ENCODE results near the gene DNPEP.

The DNPEP gene

DNA sequence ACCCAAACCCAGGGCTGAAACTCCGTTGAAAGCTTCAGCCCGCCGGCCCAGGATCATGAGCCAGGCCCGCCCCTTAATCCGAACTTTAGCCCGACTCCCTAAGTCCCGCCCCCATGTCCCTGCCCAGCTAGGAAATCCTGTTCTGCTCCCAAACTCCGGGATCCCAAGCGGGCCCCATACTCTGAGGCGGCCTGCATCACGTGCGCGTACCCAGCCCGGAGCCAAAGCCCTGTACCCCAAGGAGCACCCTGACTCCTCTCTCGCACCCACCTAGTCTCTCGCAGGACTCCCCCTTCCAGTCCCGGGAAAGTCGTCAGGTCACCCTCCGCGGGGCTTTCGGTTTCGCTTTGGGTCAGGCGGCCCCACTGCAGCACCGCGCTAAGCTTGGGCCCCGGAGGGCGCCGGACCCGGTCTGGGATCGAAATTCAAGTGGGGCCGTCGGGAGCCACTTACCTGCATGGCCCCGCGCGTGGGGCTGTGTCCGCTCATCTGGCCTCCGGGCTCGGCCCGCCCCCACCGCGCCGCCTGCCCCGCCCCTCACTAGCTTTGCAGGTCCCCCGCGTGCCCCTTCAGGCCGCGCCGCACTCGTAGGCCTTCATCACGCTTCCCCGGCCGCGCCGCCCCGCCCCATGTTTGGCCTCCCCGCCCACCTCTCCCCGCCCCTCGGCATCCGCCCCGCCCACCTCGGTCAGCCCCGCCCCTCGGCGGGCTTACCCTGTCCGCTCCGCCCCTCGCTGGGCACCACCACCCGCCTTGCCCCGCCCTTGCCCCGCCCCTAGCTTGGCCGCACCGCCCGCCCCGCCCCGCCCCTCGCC is at the start of gene DNPEP:
Gene DNPEP (minus strand): TSS at position 607 of the 815 bp plus-strand sequence. CDS start 118 bp downstream, at position 489.
- peak; percentile 95 for DNase-seq

DNA sequence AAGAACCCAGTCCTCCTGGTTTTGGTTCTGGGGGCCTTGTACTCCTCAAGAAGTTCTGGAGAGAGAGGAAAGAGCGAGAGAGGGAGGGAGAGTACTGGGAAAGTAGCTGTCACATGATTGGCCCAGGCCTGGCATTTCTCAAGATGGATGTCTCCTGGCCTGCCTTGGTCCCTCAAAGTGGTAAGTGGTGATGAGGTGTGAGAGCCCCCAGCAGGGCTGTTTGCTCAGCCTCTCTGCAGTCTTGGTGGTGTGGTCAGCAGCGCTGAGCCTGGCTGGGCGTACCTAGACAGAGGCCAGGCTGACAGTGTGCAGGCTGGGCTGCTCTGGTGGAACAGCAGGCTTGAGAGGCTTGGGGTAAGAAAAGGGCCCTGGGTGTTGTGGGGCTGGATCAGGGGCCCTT is 49.4 kb upstream of the DNPEP start:
- no peak for DNase-seq

DNA sequence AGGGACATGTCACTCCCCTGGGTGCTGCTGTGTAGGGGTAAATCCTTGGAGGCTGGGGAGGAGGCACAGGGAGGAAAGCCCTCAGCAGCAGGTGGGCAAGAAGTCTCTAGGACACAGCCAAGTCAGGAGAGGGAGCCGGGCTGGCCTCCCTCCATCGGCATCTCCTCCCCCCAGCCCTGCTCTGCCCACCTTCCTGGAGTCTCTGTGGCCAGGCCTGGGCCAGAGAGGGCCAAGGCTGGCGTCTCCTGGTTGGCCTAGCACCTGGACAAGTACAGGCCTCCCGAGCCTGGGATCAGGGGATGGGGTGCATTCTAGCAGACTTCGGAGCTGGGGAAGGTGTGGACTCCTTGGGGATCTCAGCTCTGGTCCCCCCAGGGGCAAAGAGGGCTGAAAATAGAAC is 48.8 kb upstream of the DNPEP start:
- no peak for DNase-seq

DNA sequence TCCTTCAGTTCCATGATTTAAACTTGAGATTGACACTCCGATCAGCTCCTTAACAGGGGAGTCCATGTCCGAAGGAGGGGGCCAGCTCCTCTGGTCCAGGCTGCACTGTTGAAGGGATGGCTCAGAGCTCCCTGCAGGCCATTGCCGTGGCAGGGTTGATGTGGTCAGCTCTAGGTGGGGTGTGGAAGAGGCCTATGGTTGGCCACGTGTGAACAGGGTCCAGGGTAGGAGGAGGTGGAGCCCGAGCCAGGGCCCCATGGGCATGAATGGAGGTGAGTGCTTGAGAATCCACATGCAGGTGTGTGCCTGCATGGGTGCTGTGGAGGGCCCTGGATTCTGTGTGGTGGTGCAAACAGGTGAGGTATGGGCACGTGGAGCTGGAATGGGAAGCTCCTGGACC is 48.0 kb upstream of the DNPEP start:
- no peak for DNase-seq

DNA sequence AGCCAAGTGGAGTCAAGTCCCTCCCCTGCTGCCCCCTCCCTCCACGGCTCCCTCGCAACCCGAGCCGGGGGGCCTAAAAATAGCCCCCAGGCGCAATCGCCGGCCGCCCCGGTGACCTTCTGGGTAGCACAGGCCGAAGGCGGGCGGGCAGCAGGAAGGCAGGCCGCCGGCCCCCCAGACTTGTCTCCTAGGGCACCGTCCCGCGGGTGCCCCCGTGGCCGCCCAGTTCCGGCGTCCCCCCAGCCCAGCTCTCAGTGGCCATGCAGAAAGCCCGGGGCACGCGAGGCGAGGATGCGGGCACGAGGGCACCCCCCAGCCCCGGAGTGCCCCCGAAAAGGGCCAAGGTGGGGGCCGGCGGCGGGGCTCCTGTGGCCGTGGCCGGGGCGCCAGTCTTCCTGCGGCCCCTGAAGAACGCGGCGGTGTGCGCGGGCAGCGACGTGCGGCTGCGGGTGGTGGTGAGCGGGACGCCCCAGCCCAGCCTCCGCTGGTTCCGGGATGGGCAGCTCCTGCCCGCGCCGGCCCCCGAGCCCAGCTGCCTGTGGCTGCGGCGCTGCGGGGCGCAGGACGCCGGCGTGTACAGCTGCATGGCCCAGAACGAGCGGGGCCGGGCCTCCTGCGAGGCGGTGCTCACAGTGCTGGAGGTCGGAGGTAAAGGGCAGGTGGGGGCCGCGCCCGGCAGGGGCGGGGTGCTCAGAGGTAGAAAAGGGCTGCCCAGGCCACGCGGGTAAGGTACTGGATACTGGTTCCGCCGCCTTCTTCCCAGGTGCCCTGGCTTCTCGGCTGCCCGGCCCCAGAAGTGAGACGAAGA is 47.2 kb upstream of the DNPEP start, which contains the start of gene SPEG:
Gene SPEG (plus strand): TSS at position 126 of the 808 bp plus-strand sequence. CDS start 135 bp downstream, at position 261.
- DNase-seq: no peak

- no peak for DNase-seq
Measured at GRCh38 chr2:219434468-219434717, 46.7 kb upstream of the DNPEP start.

- peak; percentile 8 for DNase-seq
Measured at GRCh38 chr2:219433666-219434467, 46.2 kb upstream of the DNPEP start.

- no peak for DNase-seq
Measured at GRCh38 chr2:219430633-219431615, 43.2 kb upstream of the DNPEP start.

- DNase-seq: no peak
Measured at GRCh38 chr2:219429958-219430606, 42.4 kb upstream of the DNPEP start.

GRCh38 chr2:219428469-219428868 is 40.8 kb upstream of the DNPEP start:
- DNase-seq: no peak

- no peak for DNase-seq
Measured at GRCh38 chr2:219426534-219427136, 38.9 kb upstream of the DNPEP start.

DNA sequence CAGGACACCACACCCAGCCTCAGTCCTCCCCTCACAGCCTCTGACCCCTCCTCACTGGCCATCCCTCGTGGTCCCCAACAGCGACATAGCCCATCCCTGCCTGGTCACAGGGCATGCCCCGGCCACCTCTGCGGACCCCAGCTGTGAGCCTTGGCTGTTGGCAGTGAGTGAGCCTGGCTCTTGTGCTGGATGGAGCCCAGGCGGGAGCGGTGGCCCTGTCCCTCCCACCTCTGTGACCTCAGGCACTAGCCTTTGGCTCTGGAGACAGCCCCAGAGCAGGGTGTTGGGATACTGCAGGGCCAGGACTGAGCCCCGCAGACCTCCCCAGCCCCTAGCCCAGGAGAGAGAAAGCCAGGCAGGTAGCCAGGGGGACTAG is 38.3 kb upstream of the DNPEP start:
- no peak for DNase-seq

DNA sequence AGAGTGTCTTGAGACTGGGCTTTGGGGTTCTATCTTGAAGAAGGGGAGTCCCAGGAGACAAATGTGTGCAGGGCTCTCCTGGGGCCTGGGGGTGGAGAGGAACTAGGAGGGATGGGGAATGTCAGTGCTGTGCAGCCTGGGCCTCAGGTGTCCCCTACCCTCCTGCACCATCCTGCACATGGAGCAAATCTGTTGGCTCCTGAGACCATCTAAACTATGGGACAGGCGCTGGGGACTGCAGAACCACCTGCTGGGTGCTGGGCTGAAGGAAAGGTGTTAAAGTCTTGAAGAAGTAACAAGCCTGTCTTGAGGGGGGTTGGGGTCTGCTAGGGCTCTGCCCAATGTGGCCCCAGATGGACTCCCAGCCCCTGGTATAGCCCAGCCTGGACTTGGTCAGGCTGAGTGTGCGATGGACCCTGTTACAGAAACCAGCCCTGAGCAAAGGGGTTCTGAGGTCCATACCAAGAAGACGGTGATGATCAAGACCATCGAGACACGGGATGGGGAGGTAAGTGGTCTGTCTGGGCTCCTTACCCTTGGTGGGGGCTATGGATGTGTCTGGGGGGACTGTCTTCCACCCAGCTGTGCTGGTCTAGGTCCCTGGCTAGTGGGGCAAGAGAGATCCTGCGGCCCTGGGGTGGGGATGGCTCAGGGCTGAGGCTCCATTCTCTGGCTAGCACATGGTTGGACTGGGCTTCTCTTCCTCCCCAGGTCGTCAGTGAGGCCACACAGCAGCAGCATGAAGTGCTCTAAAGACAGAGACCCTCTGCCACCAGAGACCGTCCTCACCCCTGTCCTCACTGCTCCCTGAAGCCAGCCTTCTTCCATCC is 37.7 kb upstream of the DNPEP start:
- no peak for DNase-seq

DNA sequence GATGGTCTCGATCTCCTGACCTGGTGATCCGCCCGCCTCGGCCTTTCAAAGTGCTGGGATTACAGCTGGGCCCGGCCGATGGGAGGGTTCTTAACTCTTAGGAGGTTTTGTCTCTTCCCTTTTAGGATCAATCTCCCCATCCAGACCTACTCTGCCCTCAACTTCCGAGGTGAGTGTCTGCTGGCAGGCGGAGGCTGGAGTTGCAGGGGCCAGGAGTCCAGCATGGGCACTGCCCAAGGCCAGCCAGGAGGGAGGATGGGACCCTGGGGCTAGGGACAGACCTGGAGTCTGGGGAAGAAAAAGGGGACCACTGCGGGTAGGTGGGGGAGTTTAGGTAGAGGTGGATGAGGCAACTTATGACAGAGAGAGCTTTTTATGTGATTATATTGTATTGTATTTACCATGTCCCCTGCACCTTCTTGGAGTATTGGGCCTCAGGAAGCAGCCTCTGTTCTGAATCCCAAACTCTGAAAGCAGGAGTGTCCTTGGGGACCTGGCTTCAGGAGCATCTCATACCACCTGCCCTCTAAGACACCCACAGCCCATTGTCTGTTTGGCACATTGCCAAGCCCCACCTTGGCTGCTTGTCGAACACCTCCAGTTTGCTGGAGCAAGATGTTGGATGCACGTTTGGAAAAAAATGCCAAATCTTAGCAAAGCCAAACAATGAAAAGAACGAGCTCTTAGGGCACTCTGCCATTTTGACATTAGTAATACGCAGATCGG is 36.1 kb upstream of the DNPEP start:
- DNase-seq: no peak

GRCh38 chr2:219422952-219423534 is 35.3 kb upstream of the DNPEP start:
- no peak for DNase-seq

DNA sequence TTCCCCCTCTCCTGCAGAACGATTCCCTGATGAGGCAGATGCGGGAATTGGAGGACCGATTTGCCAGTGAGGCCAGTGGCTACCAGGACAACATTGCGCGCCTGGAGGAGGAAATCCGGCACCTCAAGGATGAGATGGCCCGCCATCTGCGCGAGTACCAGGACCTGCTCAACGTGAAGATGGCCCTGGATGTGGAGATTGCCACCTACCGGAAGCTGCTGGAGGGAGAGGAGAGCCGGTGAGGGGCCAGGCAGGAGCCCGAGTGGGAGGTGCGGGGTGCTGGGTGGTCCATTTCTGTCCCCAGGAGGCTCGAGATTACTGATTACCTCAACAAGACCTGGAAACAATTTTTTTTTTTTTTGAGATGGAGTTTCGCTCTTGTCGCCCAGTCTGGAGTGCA is 33.6 kb upstream of the DNPEP start:
- DNase-seq: no peak

DNA sequence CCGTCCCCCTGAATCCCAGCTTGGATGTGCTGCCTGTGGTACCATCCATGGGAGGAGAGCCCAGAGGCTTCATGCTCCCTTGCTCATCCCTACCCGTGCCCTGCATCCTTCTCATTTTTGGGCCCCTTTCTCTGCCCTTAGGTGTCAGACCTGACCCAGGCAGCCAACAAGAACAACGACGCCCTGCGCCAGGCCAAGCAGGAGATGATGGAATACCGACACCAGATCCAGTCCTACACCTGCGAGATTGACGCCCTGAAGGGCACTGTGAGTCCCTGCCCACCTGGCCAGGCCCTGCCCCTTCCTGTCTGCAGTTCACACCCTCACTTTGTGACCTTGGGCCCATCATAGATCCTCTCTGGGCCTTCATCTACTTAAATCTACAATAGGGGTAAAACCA is 33.0 kb upstream of the DNPEP start:
- no peak for DNase-seq

DNA sequence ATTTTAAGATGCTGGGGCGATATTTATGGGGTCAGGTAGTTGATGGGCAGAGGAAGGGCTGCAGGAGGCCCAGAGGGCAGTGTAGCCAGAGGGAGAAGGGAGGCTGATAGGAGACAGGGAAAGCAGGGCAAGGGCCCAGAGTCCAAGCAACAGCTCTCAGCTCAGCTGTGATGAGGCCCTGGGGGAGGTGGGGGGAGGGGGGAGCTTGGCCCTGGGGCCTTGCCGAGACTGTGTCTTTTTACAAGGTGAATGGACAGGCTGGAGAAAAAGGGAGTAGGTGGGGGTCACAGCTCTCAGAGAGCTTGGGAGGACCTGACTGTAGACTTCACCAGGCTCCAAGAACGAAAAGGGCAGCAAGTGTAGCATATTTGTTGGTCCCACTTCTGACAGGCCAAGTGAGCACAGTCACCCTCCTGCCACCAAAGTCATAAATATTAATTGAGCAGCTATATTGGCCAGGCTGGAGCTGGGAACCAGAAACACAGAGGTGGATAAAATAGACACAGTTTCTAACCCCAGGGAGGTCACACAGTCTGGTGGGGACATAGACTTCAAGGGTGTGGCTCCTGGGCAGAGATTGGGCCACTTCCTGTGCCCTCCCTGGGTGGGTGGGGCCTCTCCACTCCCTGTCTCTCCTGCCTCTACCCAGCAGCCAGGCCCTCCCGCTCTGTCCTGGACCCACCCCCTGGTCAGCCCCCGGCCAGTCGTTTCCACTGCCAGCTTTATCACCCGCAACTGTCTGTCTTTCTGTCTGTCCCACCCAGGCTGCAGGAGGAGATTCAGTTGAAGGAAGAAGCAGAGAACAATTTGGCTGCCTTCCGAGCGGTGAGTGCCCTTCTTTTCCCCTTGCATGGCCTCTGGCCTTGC is 31.9 kb upstream of the DNPEP start:
- no peak for DNase-seq

Data from CD4-positive, alpha-beta T cell treated with Interleukin-10 for 1 hour (primary cell).